Transverse colon (tissue), 3 donors: ENCODE data around the gene DPEP2.

Experiments used
- EP300 ChIP-seq: sonication (generic); formaldehyde crosslinking; IDR thresholded peaks from one replicate; pipeline ENCODE4 v1.6.1; 2017; ENCODE audit warnings: antibody characterized with exemption, low read depth
- POLR2A ChIP-seq: fragments of 450-650 bp; IDR thresholded peaks from one replicate; pipeline ENCODE4 v1.6.1; 2016; ENCODE audit warnings: antibody characterized with exemption, mild to moderate bottlenecking, moderate library complexity
- TF ChIP-seq, protein P1 (sequence below), 5 experiments: fragments of 200-600 bp in 3 of 5; fragments of 450-650 bp in 2 of 5; sonication (generic) in 3 of 5; IDR thresholded peaks; 1 replicate in 2 of 5; 2 replicates in 3 of 5; pipeline ENCODE4 v1.5.1; 2016 to 2017; ENCODE audit warnings: antibody characterized with exemption in 5 of 5, inconsistent platforms in 3 of 5, mild to moderate bottlenecking in 2 of 5, moderate library complexity in 1 of 5

DNA sequence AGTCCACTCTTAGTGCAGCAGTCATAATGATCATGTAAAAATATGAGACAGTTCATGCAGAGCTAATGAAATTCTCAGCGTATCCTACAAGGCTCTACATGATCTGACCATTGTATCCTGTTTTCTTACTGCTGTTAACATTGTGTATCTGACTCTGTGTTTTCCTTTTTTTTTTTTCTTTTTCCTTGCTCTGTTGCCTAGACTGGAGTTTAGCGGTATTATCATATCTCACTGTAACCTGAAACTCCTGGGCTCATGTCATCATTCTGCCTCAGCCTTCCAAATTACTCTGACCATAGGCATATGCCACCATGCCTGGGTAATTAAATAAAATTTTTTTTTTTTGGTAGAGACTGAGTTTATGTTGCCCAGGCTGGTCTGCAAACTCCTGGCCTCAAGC, 35.9 kb upstream of the DPEP2 start:
- no peak for TF ChIP-seq EP300
- TF ChIP-seq, protein P1, sequence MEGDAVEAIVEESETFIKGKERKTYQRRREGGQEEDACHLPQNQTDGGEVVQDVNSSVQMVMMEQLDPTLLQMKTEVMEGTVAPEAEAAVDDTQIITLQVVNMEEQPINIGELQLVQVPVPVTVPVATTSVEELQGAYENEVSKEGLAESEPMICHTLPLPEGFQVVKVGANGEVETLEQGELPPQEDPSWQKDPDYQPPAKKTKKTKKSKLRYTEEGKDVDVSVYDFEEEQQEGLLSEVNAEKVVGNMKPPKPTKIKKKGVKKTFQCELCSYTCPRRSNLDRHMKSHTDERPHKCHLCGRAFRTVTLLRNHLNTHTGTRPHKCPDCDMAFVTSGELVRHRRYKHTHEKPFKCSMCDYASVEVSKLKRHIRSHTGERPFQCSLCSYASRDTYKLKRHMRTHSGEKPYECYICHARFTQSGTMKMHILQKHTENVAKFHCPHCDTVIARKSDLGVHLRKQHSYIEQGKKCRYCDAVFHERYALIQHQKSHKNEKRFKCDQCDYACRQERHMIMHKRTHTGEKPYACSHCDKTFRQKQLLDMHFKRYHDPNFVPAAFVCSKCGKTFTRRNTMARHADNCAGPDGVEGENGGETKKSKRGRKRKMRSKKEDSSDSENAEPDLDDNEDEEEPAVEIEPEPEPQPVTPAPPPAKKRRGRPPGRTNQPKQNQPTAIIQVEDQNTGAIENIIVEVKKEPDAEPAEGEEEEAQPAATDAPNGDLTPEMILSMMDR (IDR thresholded peaks at IDR 0.05) = no peak
- TF ChIP-seq POLR2A = no peak
